GOT3 (cell line): ENCODE results near the gene RPA3.

Experiments
- DNase-seq: peaks from one replicate; lab custom pipeline; 2025; ENCODE audit warnings: mixed read lengths; lab: John Stamatoyannopoulos, UW

RPA3 gene

DNA sequence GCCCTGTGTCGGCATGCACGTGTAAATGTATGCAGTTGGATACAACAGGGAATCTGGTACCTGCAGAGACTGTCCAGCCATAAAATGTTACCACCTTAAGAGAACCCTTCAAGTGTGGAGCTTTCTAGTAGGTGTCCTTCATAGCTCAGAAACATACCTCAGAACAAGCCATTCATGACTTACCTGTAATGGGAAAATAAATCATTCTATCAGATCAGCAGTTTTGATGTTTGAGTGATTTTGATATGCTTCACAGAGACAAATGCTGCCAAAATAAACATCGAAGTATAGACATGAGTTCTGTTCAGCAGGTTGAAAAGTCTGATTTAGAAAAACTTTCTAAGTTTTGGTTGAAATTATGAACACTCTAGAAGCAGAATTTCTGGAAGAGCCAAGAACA lies 111.4 kb downstream of the RPA3 start:
- no peak for DNase-seq

DNA sequence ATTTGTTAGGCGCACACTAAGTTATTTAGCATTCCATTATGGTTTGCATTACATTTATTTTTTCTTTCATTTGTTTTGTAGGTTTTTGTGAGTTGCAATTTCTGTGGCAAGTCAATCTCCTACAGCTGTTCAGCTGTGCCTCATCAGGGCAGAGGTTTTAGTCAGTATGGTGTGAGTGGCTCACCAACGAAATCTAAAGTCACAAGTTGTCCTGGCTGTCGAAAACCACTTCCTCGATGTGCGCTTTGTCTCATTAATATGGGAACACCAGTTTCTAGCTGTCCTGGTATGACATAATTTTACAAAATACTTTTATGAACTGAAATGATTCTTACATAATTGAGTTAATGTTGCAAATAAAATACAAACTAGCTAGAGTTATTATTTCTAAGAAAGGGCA lies 122.2 kb downstream of the RPA3 start:
- no peak for DNase-seq

DNA sequence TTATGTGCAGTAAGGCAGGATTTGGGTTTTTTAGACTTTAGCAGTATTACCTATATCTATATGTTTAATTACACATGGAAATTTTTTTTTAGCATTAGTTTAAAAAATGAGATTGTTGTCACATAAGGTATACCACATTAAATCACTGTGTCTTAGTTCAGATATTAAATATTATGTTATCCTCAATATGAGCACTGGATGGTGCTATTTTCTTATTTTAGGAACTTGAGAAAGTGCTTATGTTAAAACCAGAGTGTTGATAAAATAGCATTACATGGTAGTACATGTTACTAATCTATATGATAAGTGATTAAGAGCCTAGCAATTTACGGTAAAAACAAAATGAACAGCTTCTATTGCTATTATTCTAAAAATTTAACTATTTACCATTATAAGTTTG lies 123.0 kb downstream of the RPA3 start:
- DNase-seq: no peak
